ENCODE measurements around the gene GRID1. TPM values are rescaled to one million over a fixed set of nuclear protein-coding genes. Genes with fewer than 3 reads are reported as not detected.
A peak's percentile ranks its signal among the peaks of the same experiment; 100 is the strongest.

GRID1 gene
- total and polyA plus RNA-seq, 10 of the 15 experiments (the other 5 are each of a cell fraction or from before 2014, with no cell fraction given): 0.04 to 0.62 (median 0.08) TPM; not detected in 5

- TF ChIP-seq ELK1 (IDR thresholded peaks at IDR 0.05; ENCODE audit: low read depth, low read length) (no peak), MLLT1 (IDR thresholded peaks at IDR 0.05) (no peak), NBN (IDR thresholded peaks at IDR 0.05) (0 out of 2 replicates have a peak, but pooled peaks have one; percentile 54), EGR1 (IDR thresholded peaks at IDR 0.05; ENCODE audit: borderline replicate concordance in 1 of 2, low read depth in 2 of 2, low read length in 2 of 2) (no peak), MAX (IDR thresholded peaks at IDR 0.05; ENCODE audit: low read depth, low read length) (no peak), POU2F2 (IDR thresholded peaks at IDR 0.05; ENCODE audit: borderline replicate concordance, low read depth, low read length) (no peak), TAF1 (IDR thresholded peaks at IDR 0.05; ENCODE audit: borderline replicate concordance, low read depth, low read length) (no peak), TCF12 (IDR thresholded peaks at IDR 0.05; ENCODE audit: low read depth, low read length) (no peak), HCFC1 (IDR thresholded peaks at IDR 0.05; ENCODE audit: low read length) (no peak), MTA3 (IDR thresholded peaks at IDR 0.05; ENCODE audit: borderline replicate concordance, low read length) (no peak), BHLHE40 (IDR thresholded peaks at IDR 0.05; ENCODE audit: borderline replicate concordance in 1 of 2, low read depth in 2 of 2, low read length in 1 of 2) (peak; percentile 40 to 84; a peak in 3 of 4 replicates), SMC3 (IDR thresholded peaks at IDR 0.05; ENCODE audit: borderline replicate concordance, low read length) (no peak), FOXM1 (IDR thresholded peaks at IDR 0.05; ENCODE audit: low read depth, low read length) (no peak), ZBTB11 (CRISPR knock-in tag; IDR thresholded peaks at IDR 0.05) (no peak), SUPT20H (IDR thresholded peaks at IDR 0.05; ENCODE audit: borderline replicate concordance, control insufficient read depth, low read depth, low read length) (no peak), SUZ12 (IDR thresholded peaks at IDR 0.05; ENCODE audit: unreplicated experiment) (no peak), RBBP5 (conservative IDR thresholded peaks at IDR 0.05) (no peak), USF1 (IDR thresholded peaks at IDR 0.05; ENCODE audit: borderline replicate concordance, extremely low read length, insufficient read depth, low read depth, low read length) (no peak), PBX3 (IDR thresholded peaks at IDR 0.05; ENCODE audit: insufficient replicate concordance, low read depth, low read length) (no peak), MYB (IDR thresholded peaks at IDR 0.05; ENCODE audit: borderline replicate concordance, low read depth, low read length) (no peak), RAD51 (IDR thresholded peaks at IDR 0.05) (no peak)
Observed at GRCh38 chr10:86170255-86171108, 196.1 kb downstream of the GRID1 start (continued).
